Panc1 (cell line): ENCODE results near the gene TBC1D23. TPM values are rescaled to one million over a fixed set of nuclear protein-coding genes. Genes with fewer than 3 reads are reported as not detected.

Experiments used
- ATAC-seq: fragments of 200-7000 bp; cut with Tn5 transposase; 2 replicates; pipeline ENCODE4 v1.9.1; 2020; ENCODE audit warnings: mild to moderate bottlenecking, moderate library complexity
- BruUV-seq: library from RNA; stranded (reverse); fragments of 400-500 nt; replicated peaks from 2 replicates; lab custom pipeline; 2021; lab: Mats Ljungman, UMichigan
- CTCF ChIA-PET: fragments of 300-600 bp; sonication (Branson Sonifier 250); formaldehyde crosslinking; loops from one replicate; lab custom pipeline; 2022; ENCODE audit warnings: antibody characterized with exemption; lab: Charles Lee
- POLR2A ChIA-PET: fragments of 300-600 bp; sonication (Branson Sonifier 250); formaldehyde crosslinking; loops from one replicate; lab custom pipeline; 2022; ENCODE audit warnings: antibody characterized with exemption; lab: Charles Lee
- DNase-seq: peaks from one replicate; pipeline ENCODE4 v3.0.0-alpha.2; 2010; ENCODE audit warnings: low read depth, low spot score
- H3K27ac ChIP-seq: 2 replicates; pipeline ENCODE4 v1.5.1; 2011; ENCODE audit warnings: mild to moderate bottlenecking, low read length, inconsistent platforms
- H3K27me3 ChIP-seq: fragments of 200-500 bp; sonication (Bioruptor generic); 2 replicates; pipeline ENCODE4 v1.6.0; 2014; ENCODE audit warnings: low read length, inconsistent platforms; ENCODE audit not compliant: control insufficient read depth, insufficient read depth
- H3K36me3 ChIP-seq: fragments of 200-500 bp; sonication (Bioruptor generic); 2 replicates; pipeline ENCODE4 v1.5.1; 2014; ENCODE audit warnings: inconsistent platforms, mild to moderate bottlenecking, low read length, moderate library complexity; ENCODE audit not compliant: control insufficient read depth, insufficient read depth
- H3K4me1 ChIP-seq: 2 replicates; pipeline ENCODE4 v1.5.1; 2011; ENCODE audit warnings: inconsistent platforms, mild to moderate bottlenecking, low read length, moderate library complexity; ENCODE audit not compliant: control insufficient read depth, insufficient read depth
- H3K4me3 ChIP-seq, 2 experiments: 2 replicates each; pipeline ENCODE4 v1.5.1; 2011 to 2012; ENCODE audit warnings: low read depth in 2 of 2, low read length in 2 of 2, mild to moderate bottlenecking in 2 of 2, inconsistent platforms in 1 of 2, moderate library complexity in 1 of 2
- H3K9me3 ChIP-seq: fragments of 200-500 bp; sonication (Bioruptor generic); 2 replicates; pipeline ENCODE4 v1.5.1; 2014; ENCODE audit warnings: low read depth, mild to moderate bottlenecking, inconsistent platforms, low read length, moderate library complexity; ENCODE audit not compliant: control insufficient read depth, insufficient read depth
- CTCF ChIP-seq: fragments of 450-650 bp; IDR thresholded peaks from 2 replicates; pipeline ENCODE4 v1.5.1; 2017; ENCODE audit warnings: mild to moderate bottlenecking
- POLR2AphosphoS5 ChIP-seq: IDR thresholded peaks from 2 replicates; pipeline ENCODE4 v1.6.1; 2012; ENCODE audit warnings: mild to moderate bottlenecking, low read depth, low read length, moderate library complexity
- REST ChIP-seq, 2 experiments: IDR thresholded peaks; 2 replicates each; pipeline ENCODE4 v1.6.1; 2011 to 2012; ENCODE audit warnings: low read depth in 2 of 2, control low read depth in 1 of 2, low read length in 1 of 2, mild to moderate bottlenecking in 1 of 2, moderate library complexity in 1 of 2; ENCODE audit not compliant: insufficient read depth in 1 of 2
- SIN3A ChIP-seq: IDR thresholded peaks from 2 replicates; pipeline ENCODE4 v1.6.1; 2012; ENCODE audit warnings: low read depth, mild to moderate bottlenecking, low read length, moderate library complexity, borderline replicate concordance; ENCODE audit not compliant: insufficient read depth
- TCF7L2 ChIP-seq: IDR thresholded peaks from 2 replicates; pipeline ENCODE4 v1.6.1; 2011; ENCODE audit warnings: mild to moderate bottlenecking, low read depth, low read length, inconsistent platforms
- in situ Hi-C: cut with HindIII; loops from 2 replicates; pipeline ENCODE4 v1.10.0; 2016; ENCODE audit warnings: low sequenced_read_pairs, low pct_unique_long_range_greater_than_20kb
- intact Hi-C: fragments of 100-400 bp; cut with micrococcal nuclease; formaldehyde crosslinking; loops from one replicate; pipeline ENCODE4 v1.10.0; 2022; ENCODE audit not compliant: unreplicated experiment
- total RNA-seq: library from RNA; stranded (reverse); gene quantifications from one replicate; pipeline ENCODE4 v1.2.1, GENCODE V29; 2021; ENCODE audit not compliant: unreplicated experiment

The TBC1D23 gene
- total RNA-seq, 1 experiment from 2014 or later = 39.4 TPM

- CTCF ChIA-PET = interaction anchor here (0.6 kb wide), 1 partner anchor 122 kb away, joined by 4 read pairs; no protein-coding TSS in a partner anchor
- no peak for ATAC-seq
- in situ Hi-C loops = no loop called here
These were observed 33.9 kb upstream of the TBC1D23 start for GRCh38 chr3:100226712-100227429.

GRCh38 chr3:100227511-100227921, 33.3 kb upstream of the TBC1D23 start:
- no TSS peak for BruUV-seq
- in situ Hi-C loops = no loop called here
- H3K27me3 ChIP-seq = no peaks in the 10 kb centered on the region
- no peak for TF ChIP-seq REST (IDR thresholded peaks at IDR 0.05; ENCODE audit: insufficient read depth in 1 of 2, low read depth in 2 of 2, low read length in 1 of 2)
- TF ChIP-seq POLR2AphosphoS5 = no peak
- no peak for TF ChIP-seq SIN3A
- no peak for DNase-seq
- H3K4me3 ChIP-seq = no peak overlapping the region
- H3K4me1 ChIP-seq = no peaks in the 10 kb centered on the region
- H3K27ac ChIP-seq = no peak overlapping the region
- POLR2A ChIA-PET = no interaction called here
- no peaks in the 10 kb centered on the region for H3K36me3 ChIP-seq
- ATAC-seq = no peak
- H3K9me3 ChIP-seq = no peaks in the 10 kb centered on the region
- intact Hi-C loops = no loop called here
- CTCF ChIA-PET = no interaction called here

More at GRCh38 chr3:100226712-100227429, 33.9 kb upstream of the TBC1D23 start:
- H3K27ac ChIP-seq = no peak overlapping the region
- no peak overlapping the region for H3K4me3 ChIP-seq
- H3K36me3 ChIP-seq = no peaks in the 10 kb centered on the region
- H3K9me3 ChIP-seq = no peaks in the 10 kb centered on the region
- no peaks in the 10 kb centered on the region for H3K4me1 ChIP-seq
- POLR2A ChIA-PET = no interaction called here
- no TSS peak for BruUV-seq
- no peak for DNase-seq
- no peak for TF ChIP-seq POLR2AphosphoS5
- TF ChIP-seq TCF7L2 = no peak
- no peak for TF ChIP-seq REST (IDR thresholded peaks at IDR 0.05; ENCODE audit: insufficient read depth in 1 of 2, low read depth in 2 of 2, low read length in 1 of 2)
- TF ChIP-seq SIN3A = no peak
- TF ChIP-seq CTCF = no peak
- H3K27me3 ChIP-seq = no peaks in the 10 kb centered on the region
- intact Hi-C loops = no loop called here
